Heart right ventricle (tissue), 16 donors: ENCODE results near the gene KIAA2012. TPM values are rescaled to one million over a fixed set of nuclear protein-coding genes. Genes with fewer than 3 reads are reported as not detected.

Source experiments
- ATAC-seq, 8 donors: fragments of 200-7000 bp; cut with Tn5 transposase; one replicate each; pipeline ENCODE4 v1.9.1; 2020; ENCODE audit warnings: mild to moderate bottlenecking in 8 of 8, moderate library complexity in 8 of 8, moderate number of reproducible peaks in 1 of 8
- DNase-seq, 2 donors: peaks; one replicate each; pipeline ENCODE4 v3.0.0-alpha.2; 2020
- H3K27ac ChIP-seq, 10 donors: fragments of 200-600 bp; sonication (generic) in 2 of 10; one replicate each; pipeline versions ENCODE4 v1.5.0 to v1.8.0; 2020 to 2022; ENCODE audit warnings: mild to moderate bottlenecking in 3 of 10
- H3K27me3 ChIP-seq, 7 donors: fragments of 200-600 bp; one replicate each; pipeline ENCODE4 v1.8.0; 2021 to 2022; ENCODE audit warnings: mild to moderate bottlenecking in 2 of 7
- H3K36me3 ChIP-seq, 9 donors: fragments of 200-600 bp; sonication (generic) in 1 of 9; one replicate each; pipeline versions ENCODE4 v1.5.0 to v1.8.0; 2020 to 2022; ENCODE audit warnings: mild to moderate bottlenecking in 2 of 9
- H3K4me1 ChIP-seq, 9 donors: fragments of 200-600 bp; sonication (generic) in 1 of 9; one replicate each; pipeline versions ENCODE4 v1.5.0 to v1.8.0; 2020 to 2022; ENCODE audit warnings: mild to moderate bottlenecking in 4 of 9
- H3K4me3 ChIP-seq, 10 donors: fragments of 200-600 bp; sonication (generic) in 2 of 10; one replicate each; pipeline versions ENCODE4 v1.5.0 to v1.8.0; 2020 to 2022; ENCODE audit warnings: mild to moderate bottlenecking in 7 of 10, moderate library complexity in 2 of 10
- H3K9me3 ChIP-seq, 11 donors: fragments of 200-600 bp in 10 of 11; sonication (generic) in 2 of 11; one replicate each; pipeline versions ENCODE4 v1.5.0 to v1.8.0; 2013 to 2022; ENCODE audit warnings: mild to moderate bottlenecking in 2 of 11, control low read depth in 1 of 11, moderate library complexity in 1 of 11
- WGBS, 2 donors: extraction: QIAGEN DNeasy Blood & Tissue Kit; methylation state at CpG; one replicate each; pipeline ENCODE4 v1.1.7; 2013; ENCODE audit warnings: inconsistent platforms in 1 of 2; 5-methylcytosine and 5-hydroxymethylcytosine counted together
- intact Hi-C, 10 donors: fragments of 100-400 bp; cut with DNase I; formaldehyde crosslinking; loops; one replicate each; pipeline versions ENCODE4 v1.11.1 to v1.14.2; 2022
- polyA plus RNA-seq, 2 donors: library from polyadenylated mRNA; stranded (reverse); fragments of 200-250 nt; gene quantifications; one replicate each; pipeline ENCODE4 v1.2.3, GENCODE V29; 2013
- total RNA-seq, 10 donors: library from RNA; stranded (reverse); fragmentation: NEBNext Ultra II Directional in 3 of 10; extraction: Animal tissue kit (Norgen Biotek cat#: 25700) in 3 of 10; gene quantifications; one replicate each; pipeline versions ENCODE4 v1.2.1 to v1.2.4, GENCODE V29; 2021 to 2023
- TF ChIP-seq, protein P1 (sequence below), 9 donors: fragments of 200-600 bp; sonication (generic) in 2 of 9; IDR thresholded peaks; one replicate each; pipeline versions ENCODE4 v1.5.0 to v1.8.0; 2021 to 2022; ENCODE audit warnings: antibody characterized with exemption in 9 of 9, mild to moderate bottlenecking in 5 of 9, moderate library complexity in 1 of 9
- donor health status: Arrhythmogenic right ventricular cardiomyopathy.
- donor health status: ischemic (EF 13 %, LVEDD 7.1; RV severe dilation, severe dysfunction).
- donor health status: healthy with polysubstance abuse.
- donor health status: DM: no; HTN: yes; CAD: no.
- donor health status: DM: no; HTN: no; CAD: no.
- donor health status: ischemic (EF 25% LVEDD 6.9; RV normal size, moderate dysfunction).
- donor health status: ischemic (EF 25% LVEDD 5.7; RV mildly dilated, moderate dysfunction).
- donor health status: healthy.
- donor health status: DM: yes; HTN: yes; CAD: no.
- donor health status: Ischemic cardiomyopathy.
- donor health status: ischemic (EF 35%, LVEDD 5.7; RV mildly dilated, moderate dysfunction).
- donor health status: nonischemic (EF 11% LVEDD 7.7; RV severe dilation, severe dysfunction).
- donor health status: DM: yes; HTN: yes; CAD: no.
- donor health status: PGD.
- donor health status: ischemic (EF 29% LVEDD 5.4; RV normal size, mild dysfunction).
- donor health status: nonischemic (EF 23%, LVEDD 6.1; RV moderate dilation, normal function).

The KIAA2012 gene
- total and polyA plus RNA-seq, 12 donors = not detected

DNA sequence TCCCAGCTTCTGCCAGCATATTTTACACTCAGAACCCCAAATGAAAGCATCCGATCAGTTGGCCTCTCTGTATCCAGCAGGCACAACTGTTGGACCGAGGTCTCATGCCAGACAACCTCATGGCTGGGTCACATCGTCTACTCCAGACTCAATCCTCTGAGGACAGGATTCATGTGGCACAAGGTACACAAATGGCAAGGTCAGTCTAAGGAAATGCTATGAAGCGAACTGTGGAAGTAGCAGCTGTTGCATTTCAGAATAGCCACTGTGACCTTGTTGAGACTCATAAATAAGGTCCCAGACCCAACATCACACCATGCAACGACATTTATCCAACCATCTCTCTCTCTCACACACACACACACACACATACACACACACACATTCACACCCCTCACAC, 46.5 kb upstream of the KIAA2012 start:
- intact Hi-C loops = no loop called here
- H3K4me3 ChIP-seq = no peak overlapping the region
- TF ChIP-seq, protein P1, sequence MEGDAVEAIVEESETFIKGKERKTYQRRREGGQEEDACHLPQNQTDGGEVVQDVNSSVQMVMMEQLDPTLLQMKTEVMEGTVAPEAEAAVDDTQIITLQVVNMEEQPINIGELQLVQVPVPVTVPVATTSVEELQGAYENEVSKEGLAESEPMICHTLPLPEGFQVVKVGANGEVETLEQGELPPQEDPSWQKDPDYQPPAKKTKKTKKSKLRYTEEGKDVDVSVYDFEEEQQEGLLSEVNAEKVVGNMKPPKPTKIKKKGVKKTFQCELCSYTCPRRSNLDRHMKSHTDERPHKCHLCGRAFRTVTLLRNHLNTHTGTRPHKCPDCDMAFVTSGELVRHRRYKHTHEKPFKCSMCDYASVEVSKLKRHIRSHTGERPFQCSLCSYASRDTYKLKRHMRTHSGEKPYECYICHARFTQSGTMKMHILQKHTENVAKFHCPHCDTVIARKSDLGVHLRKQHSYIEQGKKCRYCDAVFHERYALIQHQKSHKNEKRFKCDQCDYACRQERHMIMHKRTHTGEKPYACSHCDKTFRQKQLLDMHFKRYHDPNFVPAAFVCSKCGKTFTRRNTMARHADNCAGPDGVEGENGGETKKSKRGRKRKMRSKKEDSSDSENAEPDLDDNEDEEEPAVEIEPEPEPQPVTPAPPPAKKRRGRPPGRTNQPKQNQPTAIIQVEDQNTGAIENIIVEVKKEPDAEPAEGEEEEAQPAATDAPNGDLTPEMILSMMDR (IDR thresholded peaks at IDR 0.05) = no peak
- no peaks in the 10 kb centered on the region for H3K9me3 ChIP-seq
- WGBS, 2 donors = 82 to 86% methylated on average over 5 of the region's 5 CpGs
- no peak overlapping the region for H3K27ac ChIP-seq
- peaks cover 0 to 17% (median 0%) of the 10 kb centered on the region in 7 donors for H3K27me3 ChIP-seq
- DNase-seq = no peak
- no peak for ATAC-seq
- H3K4me1 ChIP-seq = peaks cover 0 to 8% (median 0%) of the 10 kb centered on the region in 9 donors
- no peaks in the 10 kb centered on the region for H3K36me3 ChIP-seq

DNA sequence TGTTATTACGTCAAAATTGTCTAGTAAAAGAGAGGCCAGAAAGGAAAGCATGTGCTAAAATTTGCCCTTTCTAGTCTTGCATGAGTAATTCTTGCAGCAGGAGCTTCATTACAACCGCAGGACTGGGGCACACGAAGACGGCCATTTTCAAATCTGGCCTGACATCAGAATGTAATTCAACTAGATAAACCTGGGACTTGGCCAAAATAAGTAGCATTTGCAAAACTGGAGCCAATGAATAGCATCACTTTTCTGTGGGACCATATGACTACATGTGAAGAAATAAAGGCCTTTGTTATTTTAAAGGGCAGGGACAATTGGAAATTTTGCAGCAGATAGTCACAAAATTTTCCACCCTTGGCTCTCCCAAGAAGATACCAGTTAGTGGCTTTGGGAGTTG, 42.4 kb upstream of the KIAA2012 start:
- Histone ChIP-seq H3K36me3 (no peaks in the 10 kb centered on the region), H3K9me3 (no peaks in the 10 kb centered on the region), H3K27ac (peak overlapping the region in 1 of 10 donors; percentile 4), H3K27me3 (peaks cover 0 to 44% (median 16%) of the 10 kb centered on the region in 7 donors), H3K4me3 (no peak overlapping the region), H3K4me1 (peaks cover 10 to 29% (median 23%) of the 10 kb centered on the region in 9 donors)
- TF ChIP-seq, protein P1 (IDR thresholded peaks at IDR 0.05) = no peak
- 75 to 80% methylated on average over 4 of the region's 4 CpGs for WGBS, 2 donors
- DNase-seq (no peak), ATAC-seq (no peak)
- intact Hi-C loops = loop anchor here in 9 of 10 donors (5.0 to 10.0 kb wide), 9 partner anchors 76 to 246 kb away; partner anchors contain the start of gene ALS2 (in 1 of the 9)

DNA sequence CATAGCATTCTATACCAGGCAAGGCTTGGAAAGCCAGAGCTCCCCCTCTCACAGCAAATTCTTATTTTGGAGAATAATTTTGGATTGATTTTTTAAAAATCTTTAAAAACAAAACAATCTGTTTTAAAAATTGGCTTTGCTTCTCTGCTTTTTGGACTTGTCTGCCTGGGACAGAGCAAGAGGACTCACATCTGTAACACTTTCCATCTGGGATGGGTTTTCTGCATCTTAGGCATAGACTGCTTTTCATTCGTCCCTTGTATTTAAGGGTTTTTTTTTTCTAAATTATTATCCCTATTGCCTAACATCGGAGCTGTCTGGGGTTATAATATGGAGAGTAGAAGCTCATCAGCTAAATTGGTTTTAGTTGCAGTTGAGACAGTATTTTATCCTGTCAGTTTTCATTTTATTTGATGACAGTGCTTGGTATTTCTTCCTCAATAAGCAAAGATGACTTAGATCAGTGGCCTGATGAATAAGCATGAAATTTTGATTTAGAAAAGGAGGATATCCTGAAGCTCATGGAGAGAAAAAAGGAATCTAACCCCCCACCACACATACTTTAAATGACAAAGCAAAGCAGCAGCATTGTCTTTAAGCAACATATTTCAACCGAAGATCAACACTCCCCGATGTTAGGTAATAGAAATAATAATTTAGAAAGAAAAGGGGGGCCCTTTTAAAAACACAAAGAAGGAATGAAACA, 41.7 kb upstream of the KIAA2012 start:
- H3K9me3 ChIP-seq = no peaks in the 10 kb centered on the region
- 56 to 67% methylated on average over 4 of the region's 4 CpGs for WGBS, 2 donors
- DNase-seq (no peak), ATAC-seq (no peak)
- H3K4me3 ChIP-seq = peak overlapping the region in 1 of 10 donors; percentile 81
- peaks cover 13 to 33% (median 26%) of the 10 kb centered on the region in 9 donors for H3K4me1 ChIP-seq
- H3K36me3 ChIP-seq = no peaks in the 10 kb centered on the region
- intact Hi-C loops = loop anchor here in 9 of 10 donors (5.0 to 10.0 kb wide), 9 partner anchors 77 to 247 kb away; partner anchors contain the start of gene ALS2 (in 1 of the 9)
- peak overlapping the region in 1 of 10 donors; percentile 95 for H3K27ac ChIP-seq
- TF ChIP-seq, protein P1 (IDR thresholded peaks at IDR 0.05) = no peak
- peaks cover 0 to 51% (median 20%) of the 10 kb centered on the region in 7 donors for H3K27me3 ChIP-seq

- H3K27ac ChIP-seq = peak overlapping the region; percentile 81 to 98 (median 94)
- H3K27me3 ChIP-seq = peaks cover 0 to 66% (median 23%) of the 10 kb centered on the region in 7 donors
- no peaks in the 10 kb centered on the region for H3K36me3 ChIP-seq
- H3K4me3 ChIP-seq = peak overlapping the region; percentile 43 to 87 (median 78)
- WGBS, 2 donors = 0 to 1% methylated on average over 42 of the region's 42 CpGs
- ATAC-seq (peak; percentile 12 to 57 (median 45)), DNase-seq (peak; percentile 53 to 57)
- intact Hi-C loops = loop anchor here in 9 of 10 donors (5.0 to 10.0 kb wide), 9 partner anchors 78 to 248 kb away; partner anchors contain the start of gene ALS2 (in 1 of the 9)
- no peaks in the 10 kb centered on the region for H3K9me3 ChIP-seq
- H3K4me1 ChIP-seq = peaks cover 13 to 46% (median 28%) of the 10 kb centered on the region in 9 donors
- TF ChIP-seq, protein P1 (IDR thresholded peaks at IDR 0.05) = no peak
These were observed 40.2 kb upstream of the KIAA2012 start for GRCh38 chr2:202032846-202033316.
